HEK293 (cell line): ENCODE data around the gene STXBP5L.

Experiments used
- HOXA7 ChIP-seq: sonication (generic); formaldehyde crosslinking; IDR thresholded peaks from 2 replicates; pipeline ENCODE4 v1.8.1; 2022; ENCODE audit warnings: missing genetic modification reagents, borderline replicate concordance
- KLF16 ChIP-seq: fragments of 450-650 bp; formaldehyde crosslinking; IDR thresholded peaks from 2 replicates; pipeline ENCODE4 v1.5.1; 2017; ENCODE audit warnings: missing biosample characterization, missing genetic modification characterization
- YY1 ChIP-seq: fragments of 450-650 bp; formaldehyde crosslinking; IDR thresholded peaks from 2 replicates; pipeline ENCODE4 v1.5.1; 2018; ENCODE audit warnings: missing biosample characterization, missing genetic modification characterization
- ZBTB21 ChIP-seq: fragments of 450-650 bp; formaldehyde crosslinking; IDR thresholded peaks from 2 replicates; pipeline ENCODE4 v1.5.1; 2017; ENCODE audit warnings: missing biosample characterization, missing genetic modification characterization
- ZNF529 ChIP-seq: fragments of 450-650 bp; formaldehyde crosslinking; IDR thresholded peaks from 2 replicates; pipeline ENCODE4 v1.5.1; 2017; ENCODE audit warnings: missing genetic modification characterization, missing biosample characterization; ENCODE audit not compliant: insufficient replicate concordance
- ZNF549 ChIP-seq: fragments of 450-650 bp; IDR thresholded peaks from 2 replicates; pipeline ENCODE4 v1.5.1; 2018; ENCODE audit warnings: missing biosample characterization, missing genetic modification characterization, mild to moderate bottlenecking, inconsistent platforms, moderate library complexity
- ZNF776 ChIP-seq: fragments of 450-650 bp; formaldehyde crosslinking; IDR thresholded peaks from 2 replicates; pipeline ENCODE4 v1.5.0; 2017; ENCODE audit warnings: missing biosample characterization, missing genetic modification characterization, borderline replicate concordance
- ZNF785 ChIP-seq: fragments of 450-650 bp; formaldehyde crosslinking; IDR thresholded peaks from 2 replicates; pipeline ENCODE4 v1.5.1; 2016; ENCODE audit warnings: missing biosample characterization, missing genetic modification characterization
- TF ChIP-seq, protein P1 (sequence below): fragments of 450-650 bp; formaldehyde crosslinking; IDR thresholded peaks from 2 replicates; pipeline ENCODE4 v1.5.1; 2016; ENCODE audit warnings: missing biosample characterization, missing genetic modification characterization
- TF ChIP-seq, protein P2 (sequence below): fragments of 450-650 bp; formaldehyde crosslinking; IDR thresholded peaks from 2 replicates; pipeline ENCODE4 v1.5.1; 2016; ENCODE audit warnings: missing biosample characterization, missing genetic modification characterization
- TF ChIP-seq, protein P3 (sequence below): fragments of 450-650 bp; formaldehyde crosslinking; IDR thresholded peaks from 2 replicates; pipeline ENCODE4 v1.5.1; 2016; ENCODE audit warnings: missing biosample characterization, missing genetic modification characterization
- TF ChIP-seq, protein P4 (sequence below): IDR thresholded peaks from 2 replicates; pipeline ENCODE4 v1.6.1; 2011; ENCODE audit warnings: mild to moderate bottlenecking, low read depth, low read length, borderline replicate concordance

DNA sequence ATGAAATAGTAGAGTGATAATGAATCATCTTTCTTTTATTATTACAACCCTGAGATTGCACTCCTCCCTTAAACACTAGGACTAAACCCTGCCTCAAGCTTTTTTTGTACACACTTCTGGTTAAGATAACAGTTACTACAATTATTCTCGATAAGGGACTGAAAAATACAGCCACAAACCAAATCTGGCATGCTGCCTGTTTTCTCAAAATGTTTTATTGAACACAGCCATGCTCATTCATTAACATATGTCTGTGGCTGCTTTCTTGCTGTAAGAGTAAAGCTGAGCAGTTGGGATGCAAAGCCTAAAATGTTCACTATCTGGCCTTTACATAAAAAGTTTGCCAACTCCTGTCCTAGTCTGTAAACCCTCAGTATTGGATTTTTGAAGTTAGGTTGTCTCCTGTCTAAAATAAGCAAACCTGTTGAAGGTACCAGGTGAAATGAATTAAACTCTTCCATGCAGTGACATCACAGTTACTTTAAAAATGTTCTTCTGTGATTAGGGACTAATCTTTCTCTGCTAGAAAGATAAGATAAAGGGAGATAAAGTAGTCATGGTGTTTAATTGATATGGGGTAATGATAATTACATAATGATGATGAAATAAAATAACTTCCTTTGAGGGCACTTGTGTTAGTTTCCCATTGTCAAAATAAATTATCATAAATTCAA is 218.2 kb downstream of the STXBP5L start:
- TF ChIP-seq HOXA7 (CRISPR knock-in tag) (no peak), ZNF776 (tag by site-specific recombination) (no peak), ZNF785 (no peak), YY1 (tag by site-specific recombination) (no peak), KLF16 (tag by site-specific recombination) (no peak), ZBTB21 (no peak), ZNF549 (tag by site-specific recombination) (no peak), ZNF529 (tag by site-specific recombination) (no peak)
- TF ChIP-seq, protein P1, sequence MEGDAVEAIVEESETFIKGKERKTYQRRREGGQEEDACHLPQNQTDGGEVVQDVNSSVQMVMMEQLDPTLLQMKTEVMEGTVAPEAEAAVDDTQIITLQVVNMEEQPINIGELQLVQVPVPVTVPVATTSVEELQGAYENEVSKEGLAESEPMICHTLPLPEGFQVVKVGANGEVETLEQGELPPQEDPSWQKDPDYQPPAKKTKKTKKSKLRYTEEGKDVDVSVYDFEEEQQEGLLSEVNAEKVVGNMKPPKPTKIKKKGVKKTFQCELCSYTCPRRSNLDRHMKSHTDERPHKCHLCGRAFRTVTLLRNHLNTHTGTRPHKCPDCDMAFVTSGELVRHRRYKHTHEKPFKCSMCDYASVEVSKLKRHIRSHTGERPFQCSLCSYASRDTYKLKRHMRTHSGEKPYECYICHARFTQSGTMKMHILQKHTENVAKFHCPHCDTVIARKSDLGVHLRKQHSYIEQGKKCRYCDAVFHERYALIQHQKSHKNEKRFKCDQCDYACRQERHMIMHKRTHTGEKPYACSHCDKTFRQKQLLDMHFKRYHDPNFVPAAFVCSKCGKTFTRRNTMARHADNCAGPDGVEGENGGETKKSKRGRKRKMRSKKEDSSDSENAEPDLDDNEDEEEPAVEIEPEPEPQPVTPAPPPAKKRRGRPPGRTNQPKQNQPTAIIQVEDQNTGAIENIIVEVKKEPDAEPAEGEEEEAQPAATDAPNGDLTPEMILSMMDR (tag by site-specific recombination): no peak
- TF ChIP-seq, protein P2, sequence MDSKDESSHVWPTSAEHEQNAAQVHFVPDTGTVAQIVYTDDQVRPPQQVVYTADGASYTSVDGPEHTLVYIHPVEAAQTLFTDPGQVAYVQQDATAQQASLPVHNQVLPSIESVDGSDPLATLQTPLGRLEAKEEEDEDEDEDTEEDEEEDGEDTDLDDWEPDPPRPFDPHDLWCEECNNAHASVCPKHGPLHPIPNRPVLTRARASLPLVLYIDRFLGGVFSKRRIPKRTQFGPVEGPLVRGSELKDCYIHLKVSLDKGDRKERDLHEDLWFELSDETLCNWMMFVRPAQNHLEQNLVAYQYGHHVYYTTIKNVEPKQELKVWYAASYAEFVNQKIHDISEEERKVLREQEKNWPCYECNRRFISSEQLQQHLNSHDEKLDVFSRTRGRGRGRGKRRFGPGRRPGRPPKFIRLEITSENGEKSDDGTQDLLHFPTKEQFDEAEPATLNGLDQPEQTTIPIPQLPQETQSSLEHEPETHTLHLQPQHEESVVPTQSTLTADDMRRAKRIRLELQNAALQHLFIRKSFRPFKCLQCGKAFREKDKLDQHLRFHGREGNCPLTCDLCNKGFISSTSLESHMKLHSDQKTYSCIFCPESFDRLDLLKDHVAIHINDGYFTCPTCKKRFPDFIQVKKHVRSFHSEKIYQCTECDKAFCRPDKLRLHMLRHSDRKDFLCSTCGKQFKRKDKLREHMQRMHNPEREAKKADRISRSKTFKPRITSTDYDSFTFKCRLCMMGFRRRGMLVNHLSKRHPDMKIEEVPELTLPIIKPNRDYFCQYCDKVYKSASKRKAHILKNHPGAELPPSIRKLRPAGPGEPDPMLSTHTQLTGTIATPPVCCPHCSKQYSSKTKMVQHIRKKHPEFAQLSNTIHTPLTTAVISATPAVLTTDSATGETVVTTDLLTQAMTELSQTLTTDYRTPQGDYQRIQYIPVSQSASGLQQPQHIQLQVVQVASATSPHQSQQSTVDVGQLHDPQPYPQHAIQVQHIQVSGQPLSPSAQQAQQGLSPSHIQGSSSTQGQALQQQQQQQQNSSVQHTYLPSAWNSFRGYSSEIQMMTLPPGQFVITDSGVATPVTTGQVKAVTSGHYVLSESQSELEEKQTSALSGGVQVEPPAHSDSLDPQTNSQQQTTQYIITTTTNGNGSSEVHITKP (tag by site-specific recombination): no peak
- TF ChIP-seq, protein P3, sequence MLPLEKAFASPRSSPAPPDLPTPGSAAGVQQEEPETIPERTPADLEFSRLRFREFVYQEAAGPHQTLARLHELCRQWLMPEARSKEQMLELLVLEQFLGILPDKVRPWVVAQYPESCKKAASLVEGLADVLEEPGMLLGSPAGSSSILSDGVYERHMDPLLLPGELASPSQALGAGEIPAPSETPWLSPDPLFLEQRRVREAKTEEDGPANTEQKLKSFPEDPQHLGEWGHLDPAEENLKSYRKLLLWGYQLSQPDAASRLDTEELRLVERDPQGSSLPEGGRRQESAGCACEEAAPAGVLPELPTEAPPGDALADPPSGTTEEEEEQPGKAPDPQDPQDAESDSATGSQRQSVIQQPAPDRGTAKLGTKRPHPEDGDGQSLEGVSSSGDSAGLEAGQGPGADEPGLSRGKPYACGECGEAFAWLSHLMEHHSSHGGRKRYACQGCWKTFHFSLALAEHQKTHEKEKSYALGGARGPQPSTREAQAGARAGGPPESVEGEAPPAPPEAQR (tag by site-specific recombination): no peak
- TF ChIP-seq, protein P4, sequence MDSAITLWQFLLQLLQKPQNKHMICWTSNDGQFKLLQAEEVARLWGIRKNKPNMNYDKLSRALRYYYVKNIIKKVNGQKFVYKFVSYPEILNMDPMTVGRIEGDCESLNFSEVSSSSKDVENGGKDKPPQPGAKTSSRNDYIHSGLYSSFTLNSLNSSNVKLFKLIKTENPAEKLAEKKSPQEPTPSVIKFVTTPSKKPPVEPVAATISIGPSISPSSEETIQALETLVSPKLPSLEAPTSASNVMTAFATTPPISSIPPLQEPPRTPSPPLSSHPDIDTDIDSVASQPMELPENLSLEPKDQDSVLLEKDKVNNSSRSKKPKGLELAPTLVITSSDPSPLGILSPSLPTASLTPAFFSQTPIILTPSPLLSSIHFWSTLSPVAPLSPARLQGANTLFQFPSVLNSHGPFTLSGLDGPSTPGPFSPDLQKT: no peak
